Astrocyte (in vitro differentiated cells and primary cell): ENCODE results near the gene METTL25. TPM values are rescaled to one million over a fixed set of nuclear protein-coding genes. Genes with fewer than 3 reads are reported as not detected.

Experiments
- DNase-seq: peaks from one replicate; pipeline ENCODE4 v3.0.0-alpha.2; 2010; ENCODE audit warnings: low read depth
- FAIRE-seq: peaks from 2 replicates; lab custom pipeline; 2011; peaks lifted over from hg19 to GRCh38; lab: Jason Lieb, UNC
- H2AFZ ChIP-seq: 2 replicates; pipeline ENCODE4 v1.6.0; 2012; ENCODE audit warnings: low read depth, low read length, inconsistent platforms
- H3K27ac ChIP-seq: 2 replicates; pipeline ENCODE4 v1.5.1; 2011; ENCODE audit warnings: low read depth, low read length, inconsistent platforms
- H3K27me3 ChIP-seq: 2 replicates; pipeline ENCODE4 v1.6.0; 2011; ENCODE audit warnings: low read length, inconsistent platforms; ENCODE audit not compliant: insufficient read depth
- H3K36me3 ChIP-seq: 2 replicates; pipeline ENCODE4 v1.5.1; 2011; ENCODE audit warnings: low read length, inconsistent platforms; ENCODE audit not compliant: insufficient read depth
- H3K4me1 ChIP-seq: 2 replicates; pipeline ENCODE4 v1.5.1; 2011; ENCODE audit warnings: low read length, inconsistent platforms; ENCODE audit not compliant: insufficient read depth
- H3K4me2 ChIP-seq: 2 replicates; pipeline ENCODE4 v1.6.0; 2012; ENCODE audit warnings: low read length, inconsistent platforms
- H3K4me3 ChIP-seq: 2 replicates; pipeline ENCODE4 v1.5.1; 2011; ENCODE audit warnings: low read depth, mild to moderate bottlenecking, low read length, inconsistent platforms; ENCODE audit not compliant: insufficient read depth
- H3K79me2 ChIP-seq: 2 replicates; pipeline ENCODE4 v1.6.0; 2012; ENCODE audit warnings: mild to moderate bottlenecking, low read length, inconsistent platforms; ENCODE audit not compliant: insufficient read depth
- H3K9ac ChIP-seq: 2 replicates; pipeline ENCODE4 v1.6.0; 2012; ENCODE audit warnings: mild to moderate bottlenecking, low read length, inconsistent platforms
- H3K9me3 ChIP-seq: 2 replicates; pipeline ENCODE4 v1.5.1; 2012; ENCODE audit warnings: low read depth, mild to moderate bottlenecking, low read length, inconsistent platforms; ENCODE audit not compliant: insufficient read depth
- H4K20me1 ChIP-seq: 2 replicates; pipeline ENCODE4 v1.6.0; 2012; ENCODE audit warnings: low read length, inconsistent platforms; ENCODE audit not compliant: insufficient read depth
- H3K27ac Mint-ChIP-seq: one replicate; pipeline ENCODE4 v1.8.0; 2021; ENCODE audit warnings: mild to moderate bottlenecking, mixed read lengths; ENCODE audit not compliant: unreplicated experiment
- H3K27me3 Mint-ChIP-seq: one replicate; pipeline ENCODE4 v1.8.0; 2021; ENCODE audit warnings: low read depth, mixed read lengths; ENCODE audit not compliant: unreplicated experiment
- H3K36me3 Mint-ChIP-seq: one replicate; pipeline ENCODE4 v1.8.0; 2021; ENCODE audit warnings: low read depth, mixed read lengths; ENCODE audit not compliant: unreplicated experiment
- H3K4me1 Mint-ChIP-seq: one replicate; pipeline ENCODE4 v1.8.0; 2021; ENCODE audit warnings: low read depth, mixed read lengths; ENCODE audit not compliant: unreplicated experiment
- H3K4me3 Mint-ChIP-seq: one replicate; pipeline ENCODE4 v1.8.0; 2021; ENCODE audit warnings: mild to moderate bottlenecking, moderate library complexity, mixed read lengths; ENCODE audit not compliant: unreplicated experiment
- H3K9me3 Mint-ChIP-seq: one replicate; pipeline ENCODE4 v1.8.0; 2021; ENCODE audit warnings: mild to moderate bottlenecking, mixed read lengths; ENCODE audit not compliant: unreplicated experiment
- EZH2 ChIP-seq: IDR thresholded peaks from 2 replicates; pipeline ENCODE4 v1.6.1; 2012; ENCODE audit warnings: mild to moderate bottlenecking, low read length, inconsistent platforms; ENCODE audit not compliant: insufficient read depth
- total RNA-seq: library from RNA; stranded (reverse); gene quantifications from 2 replicates; pipeline ENCODE4 v1.2.1, GENCODE V29; 2021
- TF ChIP-seq, protein P1 (sequence below): IDR thresholded peaks from 2 replicates; pipeline ENCODE4 v1.5.1; 2011; ENCODE audit warnings: low read depth, mild to moderate bottlenecking, inconsistent platforms, low read length, moderate library complexity; ENCODE audit not compliant: insufficient read depth

Gene METTL25
- total RNA-seq, 1 donor from 2014 or later, result 9.4 TPM

DNA sequence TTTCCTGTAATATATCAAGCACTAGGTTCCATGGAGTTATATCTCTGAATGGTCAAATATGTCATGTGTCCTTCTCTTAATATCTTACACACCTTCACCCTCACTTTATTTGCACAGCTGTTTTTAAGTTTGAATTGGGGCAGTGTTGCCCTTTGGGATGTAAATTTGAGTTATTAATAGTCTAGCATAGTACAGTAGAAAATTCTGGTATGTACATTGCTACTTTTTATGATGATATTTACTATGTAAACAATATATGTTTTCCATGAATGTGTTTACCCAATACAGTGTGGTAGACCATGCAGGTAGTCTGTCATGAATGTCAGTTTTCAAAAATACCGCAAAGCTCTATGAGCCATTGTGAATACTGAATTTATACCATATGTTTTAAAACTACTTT lies 50.5 kb downstream of the METTL25 start:
- H3K27me3 Mint-ChIP-seq, result no peaks in the 10 kb centered on the region
- DNase-seq (no peak), FAIRE-seq (no peak)
- H3K9me3 Mint-ChIP-seq, result no peaks in the 10 kb centered on the region
- Histone ChIP-seq H4K20me1 (no peaks in the 10 kb centered on the region), H3K27ac (no peak overlapping the region), H3K79me2 (no peaks in the 10 kb centered on the region), H3K9ac (no peak overlapping the region), H3K4me2 (no peak overlapping the region), H2AFZ (no peak overlapping the region), H3K9me3 (no peaks in the 10 kb centered on the region), H3K4me3 (no peak overlapping the region), H3K36me3 (no peaks in the 10 kb centered on the region), H3K27me3 (no peaks in the 10 kb centered on the region), H3K4me1 (no peaks in the 10 kb centered on the region)
- no peaks in the 10 kb centered on the region for H3K4me1 Mint-ChIP-seq
- no peak overlapping the region for H3K27ac Mint-ChIP-seq
- H3K4me3 Mint-ChIP-seq, result no peak overlapping the region
- TF ChIP-seq, protein P1, sequence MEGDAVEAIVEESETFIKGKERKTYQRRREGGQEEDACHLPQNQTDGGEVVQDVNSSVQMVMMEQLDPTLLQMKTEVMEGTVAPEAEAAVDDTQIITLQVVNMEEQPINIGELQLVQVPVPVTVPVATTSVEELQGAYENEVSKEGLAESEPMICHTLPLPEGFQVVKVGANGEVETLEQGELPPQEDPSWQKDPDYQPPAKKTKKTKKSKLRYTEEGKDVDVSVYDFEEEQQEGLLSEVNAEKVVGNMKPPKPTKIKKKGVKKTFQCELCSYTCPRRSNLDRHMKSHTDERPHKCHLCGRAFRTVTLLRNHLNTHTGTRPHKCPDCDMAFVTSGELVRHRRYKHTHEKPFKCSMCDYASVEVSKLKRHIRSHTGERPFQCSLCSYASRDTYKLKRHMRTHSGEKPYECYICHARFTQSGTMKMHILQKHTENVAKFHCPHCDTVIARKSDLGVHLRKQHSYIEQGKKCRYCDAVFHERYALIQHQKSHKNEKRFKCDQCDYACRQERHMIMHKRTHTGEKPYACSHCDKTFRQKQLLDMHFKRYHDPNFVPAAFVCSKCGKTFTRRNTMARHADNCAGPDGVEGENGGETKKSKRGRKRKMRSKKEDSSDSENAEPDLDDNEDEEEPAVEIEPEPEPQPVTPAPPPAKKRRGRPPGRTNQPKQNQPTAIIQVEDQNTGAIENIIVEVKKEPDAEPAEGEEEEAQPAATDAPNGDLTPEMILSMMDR, result no peak
- TF ChIP-seq EZH2, result no peak
- H3K36me3 Mint-ChIP-seq, result no peaks in the 10 kb centered on the region

DNA sequence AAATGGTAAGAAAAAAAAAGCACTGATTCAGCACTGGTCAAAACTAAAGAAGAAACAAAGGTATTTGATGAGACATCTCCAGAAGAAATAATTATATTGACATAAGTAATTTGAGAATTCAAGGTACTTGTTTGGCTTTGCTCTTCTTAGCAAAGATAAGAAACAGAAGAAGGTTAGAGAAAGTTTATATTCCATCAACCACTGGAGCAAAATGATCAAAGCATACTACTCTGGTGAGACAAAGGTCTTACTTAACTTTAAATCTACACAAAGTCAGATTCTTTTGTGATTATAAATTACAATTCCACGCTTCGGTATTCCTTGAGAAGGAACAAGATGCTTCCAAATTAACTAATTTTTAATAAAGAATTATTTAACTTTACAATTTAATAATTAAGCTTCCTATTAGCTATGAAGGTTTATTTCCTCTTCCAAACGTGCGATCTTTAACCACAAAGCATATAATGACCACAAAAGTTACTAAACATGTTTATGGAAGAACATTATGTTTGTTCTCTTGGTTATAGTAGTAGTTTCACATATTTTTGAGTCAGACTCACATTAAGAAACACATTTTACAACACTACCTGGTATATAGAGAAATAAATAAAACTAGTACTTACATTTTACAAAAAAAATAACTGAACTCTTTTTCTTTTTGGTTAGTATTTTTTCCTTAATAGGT lies 53.4 kb downstream of the METTL25 start:
- H3K27me3 Mint-ChIP-seq, result no peaks in the 10 kb centered on the region
- FAIRE-seq (no peak), DNase-seq (peak; percentile 28)
- H3K9me3 Mint-ChIP-seq, result no peaks in the 10 kb centered on the region
- no peak overlapping the region for H2AFZ ChIP-seq
- H3K36me3 ChIP-seq, result no peaks in the 10 kb centered on the region
- H3K4me3 ChIP-seq, result no peak overlapping the region
- H3K27ac ChIP-seq, result no peak overlapping the region
- H3K4me3 Mint-ChIP-seq, result no peak overlapping the region
- H3K4me2 ChIP-seq, result no peak overlapping the region
- no peaks in the 10 kb centered on the region for H3K79me2 ChIP-seq
- H3K27me3 ChIP-seq, result no peaks in the 10 kb centered on the region
- H3K4me1 ChIP-seq, result peaks cover 2% of the 10 kb centered on the region
- H3K9me3 ChIP-seq, result no peaks in the 10 kb centered on the region
- no peak overlapping the region for H3K9ac ChIP-seq
- no peak overlapping the region for H3K27ac Mint-ChIP-seq
- no peaks in the 10 kb centered on the region for H3K36me3 Mint-ChIP-seq
- H3K4me1 Mint-ChIP-seq, result peaks cover 11% of the 10 kb centered on the region
- no peak for TF ChIP-seq EZH2
- TF ChIP-seq, protein P1, result no peak
- no peaks in the 10 kb centered on the region for H4K20me1 ChIP-seq

DNA sequence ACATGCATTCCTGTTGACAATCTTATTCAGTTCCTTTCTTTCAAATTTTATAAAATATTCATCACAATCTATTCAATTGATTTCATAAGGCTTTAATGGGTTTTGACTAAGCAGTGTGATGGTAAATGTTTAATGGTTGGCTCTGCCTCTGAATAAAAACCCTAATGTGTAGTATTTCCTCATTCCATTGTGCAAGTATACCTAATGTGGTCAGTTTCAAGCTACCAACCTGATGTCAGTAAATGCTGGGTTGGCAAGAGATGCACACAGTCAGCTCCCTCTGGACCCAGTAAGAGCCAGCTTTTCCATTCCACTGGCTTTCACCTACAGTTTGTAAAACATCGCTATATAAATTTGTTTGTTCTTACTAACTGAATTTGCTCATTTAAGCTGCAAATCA lies 53.9 kb downstream of the METTL25 start:
- Mint-ChIP-seq H3K27me3 (no peaks in the 10 kb centered on the region), H3K4me1 (peaks cover 11% of the 10 kb centered on the region), H3K27ac (no peak overlapping the region), H3K9me3 (no peaks in the 10 kb centered on the region), H3K4me3 (no peak overlapping the region), H3K36me3 (no peaks in the 10 kb centered on the region)
- Histone ChIP-seq H3K27ac (no peak overlapping the region), H3K79me2 (no peaks in the 10 kb centered on the region), H3K27me3 (no peaks in the 10 kb centered on the region), H3K36me3 (no peaks in the 10 kb centered on the region), H3K4me1 (peaks cover 2% of the 10 kb centered on the region), H3K4me2 (no peak overlapping the region), H3K9ac (no peak overlapping the region), H3K9me3 (no peaks in the 10 kb centered on the region), H4K20me1 (no peaks in the 10 kb centered on the region), H2AFZ (no peak overlapping the region), H3K4me3 (no peak overlapping the region)
- TF ChIP-seq, protein P1, result no peak
- no peak for TF ChIP-seq EZH2
- FAIRE-seq, result no peak
- no peak for DNase-seq
